Tibial artery (tissue), 4 donors: ENCODE data around the gene DLX5.

ENCODE experiments used
- DNase-seq, 2 donors: peaks; one replicate each; pipeline ENCODE4 v3.0.0-alpha.2; 2019
- H3K27ac ChIP-seq, 2 donors: fragments of 200-600 bp; sonication (generic) in 1 of 2; 1 replicate in 1 of 2; 2 replicates in 1 of 2; pipeline ENCODE4 v1.5.1; 2018 to 2019; ENCODE audit warnings: mild to moderate bottlenecking in 1 of 2
- H3K27me3 ChIP-seq, 2 donors: fragments of 200-600 bp; sonication (generic) in 1 of 2; one replicate each; pipeline versions ENCODE4 v1.5.1 to v1.6.0; 2016 to 2019
- H3K36me3 ChIP-seq, 3 donors: fragments of 200-600 bp; sonication (generic) in 2 of 3; one replicate each; pipeline ENCODE4 v1.5.1; 2016 to 2019; ENCODE audit warnings: mild to moderate bottlenecking in 2 of 3
- H3K4me1 ChIP-seq, 4 donors: fragments of 200-600 bp; sonication (generic) in 2 of 4; 1 replicate in 3 of 4; 2 replicates in 1 of 4; pipeline ENCODE4 v1.5.1; 2016 to 2019
- H3K4me3 ChIP-seq, 2 donors: fragments of 200-600 bp; sonication (generic) in 1 of 2; 1 replicate in 1 of 2; 2 replicates in 1 of 2; pipeline ENCODE4 v1.5.1; 2018 to 2019; ENCODE audit warnings: mild to moderate bottlenecking in 2 of 2
- H3K9me3 ChIP-seq, 3 donors: fragments of 200-600 bp; sonication (generic) in 1 of 3; one replicate each; pipeline ENCODE4 v1.5.1; 2016 to 2019
- intact Hi-C: fragments of 100-400 bp; cut with DNase I; formaldehyde crosslinking; loops from one replicate; pipeline ENCODE4 v1.15.0; 2023; ENCODE audit warnings: low total_unique reads
- TF ChIP-seq, protein P1 (sequence below), 2 experiments: fragments of 200-600 bp in 1 of 2; fragments of 450-650 bp in 1 of 2; IDR thresholded peaks; one replicate each; pipeline ENCODE4 v1.5.1; 2017 to 2019; ENCODE audit warnings: antibody characterized with exemption in 2 of 2, mild to moderate bottlenecking in 1 of 2, moderate library complexity in 1 of 2

Gene DLX5

DNA sequence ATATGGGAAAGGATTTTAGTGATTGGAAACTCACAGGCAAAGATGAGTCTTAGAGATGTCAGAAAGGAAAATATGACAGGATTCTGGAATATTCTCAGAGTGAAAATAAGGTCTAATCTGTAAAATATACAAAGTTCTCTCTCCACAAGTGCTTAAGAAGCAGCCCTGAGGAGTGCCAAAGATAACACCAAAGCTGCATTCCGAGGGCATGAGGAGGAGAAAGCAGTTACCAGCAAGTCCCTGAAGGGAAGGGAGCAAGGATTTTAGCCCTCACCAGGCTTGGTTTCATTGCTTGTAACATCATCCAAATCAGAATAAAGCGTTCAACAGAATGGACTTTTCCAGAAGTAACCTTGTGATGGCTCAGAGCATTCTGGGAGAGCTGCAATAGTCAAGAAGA is 50.6 kb downstream of the DLX5 start:
- Histone ChIP-seq H3K9me3 (no peaks in the 10 kb centered on the region), H3K4me3 (no peak overlapping the region), H3K4me1 (peaks cover 0 to 24% (median 15%) of the 10 kb centered on the region in 4 donors), H3K27me3 (no peaks in the 10 kb centered on the region), H3K27ac (peak overlapping the region; percentile 33 to 48), H3K36me3 (no peaks in the 10 kb centered on the region)
- no peak for DNase-seq
- TF ChIP-seq, protein P1, sequence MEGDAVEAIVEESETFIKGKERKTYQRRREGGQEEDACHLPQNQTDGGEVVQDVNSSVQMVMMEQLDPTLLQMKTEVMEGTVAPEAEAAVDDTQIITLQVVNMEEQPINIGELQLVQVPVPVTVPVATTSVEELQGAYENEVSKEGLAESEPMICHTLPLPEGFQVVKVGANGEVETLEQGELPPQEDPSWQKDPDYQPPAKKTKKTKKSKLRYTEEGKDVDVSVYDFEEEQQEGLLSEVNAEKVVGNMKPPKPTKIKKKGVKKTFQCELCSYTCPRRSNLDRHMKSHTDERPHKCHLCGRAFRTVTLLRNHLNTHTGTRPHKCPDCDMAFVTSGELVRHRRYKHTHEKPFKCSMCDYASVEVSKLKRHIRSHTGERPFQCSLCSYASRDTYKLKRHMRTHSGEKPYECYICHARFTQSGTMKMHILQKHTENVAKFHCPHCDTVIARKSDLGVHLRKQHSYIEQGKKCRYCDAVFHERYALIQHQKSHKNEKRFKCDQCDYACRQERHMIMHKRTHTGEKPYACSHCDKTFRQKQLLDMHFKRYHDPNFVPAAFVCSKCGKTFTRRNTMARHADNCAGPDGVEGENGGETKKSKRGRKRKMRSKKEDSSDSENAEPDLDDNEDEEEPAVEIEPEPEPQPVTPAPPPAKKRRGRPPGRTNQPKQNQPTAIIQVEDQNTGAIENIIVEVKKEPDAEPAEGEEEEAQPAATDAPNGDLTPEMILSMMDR (IDR thresholded peaks at IDR 0.05) = no peak
- intact Hi-C loops = no loop called here

DNA sequence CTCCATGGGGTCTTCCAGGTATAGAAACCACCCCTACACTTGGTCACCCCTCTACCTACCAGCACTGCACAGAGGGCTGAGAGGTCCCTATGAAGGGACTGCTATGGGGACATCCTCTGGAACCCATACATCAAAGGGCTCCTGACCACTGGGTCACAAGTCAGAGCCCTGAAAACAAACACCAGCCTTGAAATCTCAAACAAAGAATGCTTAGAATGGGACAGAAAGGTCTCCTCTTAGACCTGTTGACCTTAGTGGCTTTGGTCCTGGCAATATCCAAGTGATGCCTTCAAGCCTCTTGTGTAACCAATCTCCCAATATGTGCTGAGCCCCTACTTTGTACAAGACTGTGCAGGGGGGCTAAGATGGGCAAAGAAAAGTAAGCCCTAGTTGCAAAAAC is 53.9 kb downstream of the DLX5 start:
- Histone ChIP-seq H3K4me1 (peaks cover 0 to 24% (median 15%) of the 10 kb centered on the region in 4 donors), H3K36me3 (no peaks in the 10 kb centered on the region), H3K27ac (no peak overlapping the region), H3K4me3 (no peak overlapping the region), H3K9me3 (no peaks in the 10 kb centered on the region), H3K27me3 (no peaks in the 10 kb centered on the region)
- TF ChIP-seq, protein P1 (IDR thresholded peaks at IDR 0.05) = no peak
- intact Hi-C loops = no loop called here
- DNase-seq = no peak
